CD4-positive, alpha-beta T cell treated with Interleukin-4 for 1 hour (primary cell): Measurements from ENCODE around the gene SKA3.
"Not testable (repeated sequence)": the region's sequence is repeated elsewhere in the genome, so short reads cannot be mapped to it uniquely, and the experiment has no call there.

Source experiments
- DNase-seq, 2 donors: peaks; one replicate each; pipeline ENCODE4 v3.0.0-alpha.2; 2020 to 2022

SKA3 gene

GRCh38 chr13:21164631-21165030 lies 11.7 kb downstream of the SKA3 start:
- no peak for DNase-seq

- DNase-seq, result no peak
Observed at GRCh38 chr13:21152251-21152899, 24.0 kb downstream of the SKA3 start.

GRCh38 chr13:21150013-21150412 lies 26.3 kb downstream of the SKA3 start:
- no peak for DNase-seq

GRCh38 chr13:21149568-21149967 lies 26.8 kb downstream of the SKA3 start:
- DNase-seq, result no peak

GRCh38 chr13:21148557-21149258 lies 27.6 kb downstream of the SKA3 start:
- no peak for DNase-seq

GRCh38 chr13:21147827-21148226 lies 28.5 kb downstream of the SKA3 start:
- no peak for DNase-seq

- no peak for DNase-seq
Observed at GRCh38 chr13:21142766-21143165, 33.6 kb downstream of the SKA3 start.

GRCh38 chr13:21139374-21139773 lies 37.0 kb downstream of the SKA3 start:
- DNase-seq, result no peak

- DNase-seq, result no peak
Observed at GRCh38 chr13:21138561-21138960, 37.8 kb downstream of the SKA3 start.

GRCh38 chr13:21137696-21138095 lies 38.7 kb downstream of the SKA3 start:
- no peak for DNase-seq

- not testable (repeated sequence) for DNase-seq
Observed at GRCh38 chr13:21135833-21136232, 40.5 kb downstream of the SKA3 start.

- no peak for DNase-seq
Observed at GRCh38 chr13:21134475-21134874, 41.9 kb downstream of the SKA3 start.

GRCh38 chr13:21133077-21133476 lies 43.3 kb downstream of the SKA3 start:
- DNase-seq, result no peak

GRCh38 chr13:21130116-21130515 lies 46.2 kb downstream of the SKA3 start:
- no peak for DNase-seq

- no peak for DNase-seq
Observed at GRCh38 chr13:21124852-21125251, 51.5 kb downstream of the SKA3 start.

GRCh38 chr13:21123956-21124355 lies 52.4 kb downstream of the SKA3 start:
- DNase-seq, result no peak

- no peak for DNase-seq
Observed at GRCh38 chr13:21121616-21122015, 54.7 kb downstream of the SKA3 start.

- no peak for DNase-seq
Observed at GRCh38 chr13:21120191-21120590, 56.2 kb downstream of the SKA3 start.

- DNase-seq, result no peak
Observed at GRCh38 chr13:21119526-21119925, 56.8 kb downstream of the SKA3 start.

GRCh38 chr13:21118180-21118579 lies 58.2 kb downstream of the SKA3 start:
- no peak for DNase-seq

GRCh38 chr13:21117104-21117809 lies 59.1 kb downstream of the SKA3 start:
- no peak for DNase-seq

GRCh38 chr13:21116141-21116540 lies 60.2 kb downstream of the SKA3 start:
- no peak for DNase-seq

GRCh38 chr13:21115231-21115630 lies 61.1 kb downstream of the SKA3 start:
- DNase-seq, result no peak

GRCh38 chr13:21111546-21111945 lies 64.8 kb downstream of the SKA3 start:
- no peak for DNase-seq
